ENCODE data around the gene B4GALT3. TPM values are rescaled to one million over a fixed set of nuclear protein-coding genes. Genes with fewer than 3 reads are reported as not detected.

B4GALT3 gene
- total and polyA plus RNA-seq, 2 of the 8 experiments (the other 6 are each of a cell fraction or from before 2014, with no cell fraction given) = 42.3 to 43.0 TPM

- Histone ChIP-seq H3K18ac (ENCODE audit: extremely low read depth, low read length) (no peak overlapping the region), H3K23ac (ENCODE audit: insufficient read length) (no peak overlapping the region), H3K4me2 (ENCODE audit: insufficient read depth in 1 of 2, low read depth in 2 of 2, low read length in 2 of 2) (no peak overlapping the region), H3K14ac (ENCODE audit: insufficient read length) (no peak overlapping the region), H3K9me3 (ENCODE audit: insufficient read depth in 2 of 2, low read depth in 1 of 2, low read length in 1 of 2) (no peaks in the 10 kb centered on the region), H3K4ac (replicated peaks; ENCODE audit: insufficient read length, low read depth, low read length) (no peak overlapping the region), H2BK15ac (ENCODE audit: low read length) (no peak overlapping the region), H4K20me1 (replicated peaks in 1 of 2; ENCODE audit: control insufficient read depth in 1 of 2, insufficient read depth in 2 of 2, low read length in 2 of 2) (no peaks in the 10 kb centered on the region), H3K4me3 (ENCODE audit: extremely low read depth in 1 of 4, insufficient read depth in 2 of 4, low read depth in 3 of 4, low read length in 4 of 4) (no peak overlapping the region), H2BK12ac (ENCODE audit: low read depth, low read length) (no peak overlapping the region), H4K8ac (ENCODE audit: extremely low read depth, insufficient read depth, low read length) (no peak overlapping the region), H3K27me3 (replicated peaks in 1 of 4; ENCODE audit: control insufficient read depth in 3 of 4, extremely low read depth in 1 of 4, insufficient read depth in 3 of 4, low read length in 3 of 4) (no peaks in the 10 kb centered on the region; a peak in 1 of 7 replicates), H2BK120ac (replicated peaks; ENCODE audit: low read depth, low read length) (no peak overlapping the region), H3K27ac (ENCODE audit: low read depth, low read length) (no peak overlapping the region), H3K56ac (replicated peaks; ENCODE audit: insufficient read length, low read depth, low read length) (no peak overlapping the region), H3K23me2 (ENCODE audit: low read depth, low read length) (no peaks in the 10 kb centered on the region), H2AK5ac (ENCODE audit: low read depth, low read length) (no peak overlapping the region), H4K91ac (replicated peaks; ENCODE audit: insufficient read length, low read length) (no peak overlapping the region), H3K4me1 (replicated peaks in 1 of 4; ENCODE audit: control insufficient read depth in 3 of 4, insufficient read depth in 4 of 4, low read length in 3 of 4) (no peaks in the 10 kb centered on the region; a peak in 2 of 7 replicates), H3K9ac (replicated peaks in 1 of 4; ENCODE audit: extremely low read depth in 1 of 4, low read depth in 3 of 4, low read length in 3 of 4) (no peak overlapping the region), H3K36me3 (ENCODE audit: control insufficient read depth in 2 of 4, insufficient read depth in 4 of 4, low read length in 3 of 4) (peaks cover 4 to 13% (median 10%) of the 10 kb centered on the region in 4 experiments; a peak in 5 of 8 replicates), H2BK5ac (ENCODE audit: low read depth, low read length) (no peak overlapping the region), H4K5ac (ENCODE audit: insufficient read length, low read depth, low read length) (no peak overlapping the region), H3K79me2 (ENCODE audit: control insufficient read depth in 1 of 2, insufficient read depth in 2 of 2, low read length in 2 of 2) (no peaks in the 10 kb centered on the region), H3K79me1 (ENCODE audit: low read depth, low read length) (no peaks in the 10 kb centered on the region), H2AFZ (ENCODE audit: low read length) (no peak overlapping the region), H2BK20ac (ENCODE audit: low read length) (no peak overlapping the region)
- ChIA-PET POLR2A (ENCODE audit: partially characterized antibody) (interaction anchor here (1.1 to 4.6 kb wide), 5 partner anchors 8 to 123 kb away, joined by 3 to 45 read pairs (median 4); partner anchors contain the start of genes B4GALT3 and NDUFS2), CTCF (ENCODE audit: partially characterized antibody) (interaction anchor here (0.8 to 6.1 kb wide), 20 partner anchors 10 to 190 kb away, joined by 3 to 67 read pairs (median 6); partner anchors contain the start of genes APOA2, B4GALT3, FCER1G and NDUFS2)
- TF ChIP-seq RNF2 (IDR thresholded peaks at IDR 0.05; ENCODE audit: borderline replicate concordance, low read depth, low read length, missing control alignments, poor library complexity, severe bottlenecking) (no peak), MAX (IDR thresholded peaks at IDR 0.05) (no peak)
- DNase-seq (ENCODE audit: low read depth in 1 of 2, low spot score in 2 of 2) = no peak
- FAIRE-seq = no peak
- WGBS, 2 experiments (ENCODE audit: extremely low coverage in 1 of 2, insufficient coverage in 1 of 2, insufficient read length in 1 of 2, insufficient replicate concordance in 2 of 2, low coverage in 1 of 2, low lambda C conversion rate in 2 of 2, missing lambda C conversion rate in 1 of 2) = 87% methylated on average over 17 of the region's 22 CpGs; no CpG with 5 or more reads in 1 of the 2 experiments
These were observed 13.7 kb upstream of the B4GALT3 start for GRCh38 chr1:161190962-161191521.

Measured in H1 (cell line).